ENCODE results near the gene GRID1.

GRCh38 chr10:86305521-86305920, 61.1 kb downstream of the GRID1 start:
- no peak for TF ChIP-seq TCF7L2 (IDR thresholded peaks at IDR 0.05; ENCODE audit: borderline replicate concordance, extremely low read depth, insufficient read depth, insufficient read length)
- TF ChIP-seq, protein P1, sequence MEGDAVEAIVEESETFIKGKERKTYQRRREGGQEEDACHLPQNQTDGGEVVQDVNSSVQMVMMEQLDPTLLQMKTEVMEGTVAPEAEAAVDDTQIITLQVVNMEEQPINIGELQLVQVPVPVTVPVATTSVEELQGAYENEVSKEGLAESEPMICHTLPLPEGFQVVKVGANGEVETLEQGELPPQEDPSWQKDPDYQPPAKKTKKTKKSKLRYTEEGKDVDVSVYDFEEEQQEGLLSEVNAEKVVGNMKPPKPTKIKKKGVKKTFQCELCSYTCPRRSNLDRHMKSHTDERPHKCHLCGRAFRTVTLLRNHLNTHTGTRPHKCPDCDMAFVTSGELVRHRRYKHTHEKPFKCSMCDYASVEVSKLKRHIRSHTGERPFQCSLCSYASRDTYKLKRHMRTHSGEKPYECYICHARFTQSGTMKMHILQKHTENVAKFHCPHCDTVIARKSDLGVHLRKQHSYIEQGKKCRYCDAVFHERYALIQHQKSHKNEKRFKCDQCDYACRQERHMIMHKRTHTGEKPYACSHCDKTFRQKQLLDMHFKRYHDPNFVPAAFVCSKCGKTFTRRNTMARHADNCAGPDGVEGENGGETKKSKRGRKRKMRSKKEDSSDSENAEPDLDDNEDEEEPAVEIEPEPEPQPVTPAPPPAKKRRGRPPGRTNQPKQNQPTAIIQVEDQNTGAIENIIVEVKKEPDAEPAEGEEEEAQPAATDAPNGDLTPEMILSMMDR (IDR thresholded peaks at IDR 0.05 in 2 of 3, conservative IDR thresholded peaks at IDR 0.05 in 1 of 3; ENCODE audit: borderline replicate concordance in 1 of 3, insufficient read depth in 1 of 3, low read depth in 2 of 3, low read length in 2 of 3): no peak
- no peak for TF ChIP-seq EZH2 (IDR thresholded peaks at IDR 0.05)
- TF ChIP-seq POLR2AphosphoS5 (IDR thresholded peaks at IDR 0.05; ENCODE audit: low read depth, low read length): no peak

Measured in HCT116 (cell line).